C4-2B (cell line): ENCODE measurements around the gene SGTA.

ENCODE experiments used
- ZFX ChIP-seq: fragments of 450-650 bp; IDR thresholded peaks from 2 replicates; pipeline ENCODE4 v1.6.1; 2017
- TF ChIP-seq, protein P1 (sequence below): fragments of 450-650 bp; conservative IDR thresholded peaks from 2 replicates; pipeline ENCODE4 v1.5.1; 2017; ENCODE audit warnings: mild to moderate bottlenecking

- TF ChIP-seq, protein P1, sequence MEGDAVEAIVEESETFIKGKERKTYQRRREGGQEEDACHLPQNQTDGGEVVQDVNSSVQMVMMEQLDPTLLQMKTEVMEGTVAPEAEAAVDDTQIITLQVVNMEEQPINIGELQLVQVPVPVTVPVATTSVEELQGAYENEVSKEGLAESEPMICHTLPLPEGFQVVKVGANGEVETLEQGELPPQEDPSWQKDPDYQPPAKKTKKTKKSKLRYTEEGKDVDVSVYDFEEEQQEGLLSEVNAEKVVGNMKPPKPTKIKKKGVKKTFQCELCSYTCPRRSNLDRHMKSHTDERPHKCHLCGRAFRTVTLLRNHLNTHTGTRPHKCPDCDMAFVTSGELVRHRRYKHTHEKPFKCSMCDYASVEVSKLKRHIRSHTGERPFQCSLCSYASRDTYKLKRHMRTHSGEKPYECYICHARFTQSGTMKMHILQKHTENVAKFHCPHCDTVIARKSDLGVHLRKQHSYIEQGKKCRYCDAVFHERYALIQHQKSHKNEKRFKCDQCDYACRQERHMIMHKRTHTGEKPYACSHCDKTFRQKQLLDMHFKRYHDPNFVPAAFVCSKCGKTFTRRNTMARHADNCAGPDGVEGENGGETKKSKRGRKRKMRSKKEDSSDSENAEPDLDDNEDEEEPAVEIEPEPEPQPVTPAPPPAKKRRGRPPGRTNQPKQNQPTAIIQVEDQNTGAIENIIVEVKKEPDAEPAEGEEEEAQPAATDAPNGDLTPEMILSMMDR, result no peak
- no peak for TF ChIP-seq ZFX
Measured at GRCh38 chr19:2722541-2723344, 60.3 kb downstream of the SGTA start.
